Thyroid gland (tissue), 4 donors: ENCODE data around the gene AMFR. TPM values are rescaled to one million over a fixed set of nuclear protein-coding genes. Genes with fewer than 3 reads are reported as not detected.

ENCODE experiments used
- DNase-seq, 2 donors: peaks; one replicate each; pipeline ENCODE4 v3.0.0-alpha.2; 2019
- H3K27ac ChIP-seq, 3 donors: fragments of 200-600 bp; sonication (generic); 1 replicate in 2 of 3; 2 replicates in 1 of 3; pipeline ENCODE4 v1.5.1; 2016 to 2019; ENCODE audit warnings: mild to moderate bottlenecking in 1 of 3, moderate library complexity in 1 of 3
- H3K27me3 ChIP-seq: fragments of 200-600 bp; sonication (generic); one replicate; pipeline ENCODE4 v1.5.1; 2019
- H3K36me3 ChIP-seq, 2 donors: fragments of 200-600 bp; sonication (generic); one replicate each; pipeline ENCODE4 v1.5.1; 2016 to 2019
- H3K4me1 ChIP-seq, 2 donors: fragments of 200-600 bp; sonication (generic); one replicate each; pipeline ENCODE4 v1.5.1; 2017 to 2019
- H3K4me3 ChIP-seq, 3 donors: fragments of 200-600 bp; sonication (generic); replicated peaks in 1 of 3; 1 replicate in 2 of 3; 2 replicates in 1 of 3; pipeline ENCODE4 v1.5.1; 2016; ENCODE audit warnings: mild to moderate bottlenecking in 1 of 3
- H3K9me3 ChIP-seq: fragments of 200-600 bp; sonication (generic); one replicate; pipeline ENCODE4 v1.5.1; 2017
- CTCF ChIP-seq, 6 experiments: fragments of 200-600 bp in 3 of 6; fragments of 450-650 bp in 3 of 6; sonication (generic) in 3 of 6; IDR thresholded peaks; one replicate each; pipeline ENCODE4 v1.5.1; 2016 to 2019; ENCODE audit warnings: antibody characterized with exemption in 6 of 6, mild to moderate bottlenecking in 2 of 6, inconsistent platforms in 1 of 6, moderate library complexity in 1 of 6
- POLR2A ChIP-seq, 2 donors: fragments of 450-650 bp; IDR thresholded peaks; one replicate each; pipeline ENCODE4 v1.6.1; 2017; ENCODE audit warnings: antibody characterized with exemption in 2 of 2, mild to moderate bottlenecking in 2 of 2, moderate library complexity in 1 of 2
- WGBS, 2 donors: methylation state at CpG; one replicate each; pipeline ENCODE4 v1.1.5; 2017; 5-methylcytosine and 5-hydroxymethylcytosine counted together
- intact Hi-C: fragments of 100-400 bp; cut with DNase I; formaldehyde crosslinking; loops from one replicate; pipeline ENCODE4 v1.15.1; 2023
- total RNA-seq, 4 donors: library from RNA; depleted of rRNA; stranded (reverse); fragments of >200 nt; gene quantifications; one replicate each; pipeline ENCODE4 v1.2.3, GENCODE V29; 2016

The AMFR gene
- total RNA-seq, 4 donors from 2014 or later: 130 to 167 (median 146) TPM

GRCh38 chr16:56408379-56409098, 16.8 kb downstream of the AMFR start:
- no peaks in the 10 kb centered on the region for H3K27me3 ChIP-seq
- TF ChIP-seq CTCF (IDR thresholded peaks at IDR 0.05): no peak
- no peak for TF ChIP-seq POLR2A (IDR thresholded peaks at IDR 0.05)
- H3K4me3 ChIP-seq: no peak overlapping the region
- DNase-seq: no peak
- no peak overlapping the region for H3K27ac ChIP-seq
- 83 to 88% methylated on average over 7 of the region's 7 CpGs for whole genome bisulfite sequencing, 2 donors
- peaks cover 0 to 5% of the 10 kb centered on the region in 2 donors for H3K4me1 ChIP-seq
- intact Hi-C loops: no loop called here
- H3K36me3 ChIP-seq: peaks cover 22 to 24% of the 10 kb centered on the region in 2 donors
- no peaks in the 10 kb centered on the region for H3K9me3 ChIP-seq

- no peaks in the 10 kb centered on the region for H3K9me3 ChIP-seq
- no peak for DNase-seq
- no peaks in the 10 kb centered on the region for H3K27me3 ChIP-seq
- H3K4me3 ChIP-seq: no peak overlapping the region
- WGBS, 2 donors: 67 to 82% methylated on average over 4 of the region's 4 CpGs
- no peaks in the 10 kb centered on the region for H3K4me1 ChIP-seq
- no peak overlapping the region for H3K27ac ChIP-seq
- TF ChIP-seq POLR2A (IDR thresholded peaks at IDR 0.05) (no peak), CTCF (IDR thresholded peaks at IDR 0.05) (no peak)
- H3K36me3 ChIP-seq: peaks cover 44 to 46% of the 10 kb centered on the region in 2 donors
- intact Hi-C loops: no loop called here
Observed at GRCh38 chr16:56405977-56406672, 19.2 kb downstream of the AMFR start.

- WGBS, 2 donors: 85% methylated on average over 5 of the region's 5 CpGs
- H3K9me3 ChIP-seq: no peaks in the 10 kb centered on the region
- H3K27ac ChIP-seq: no peak overlapping the region
- peaks cover 6 to 10% of the 10 kb centered on the region in 2 donors for H3K4me1 ChIP-seq
- H3K4me3 ChIP-seq: no peak overlapping the region
- TF ChIP-seq POLR2A (IDR thresholded peaks at IDR 0.05): no peak
- peak in 2 of 6 experiments; percentile 7 to 16 for TF ChIP-seq CTCF (IDR thresholded peaks at IDR 0.05)
- intact Hi-C loops: no loop called here
- no peaks in the 10 kb centered on the region for H3K27me3 ChIP-seq
- DNase-seq: no peak
- H3K36me3 ChIP-seq: peaks cover 30 to 31% of the 10 kb centered on the region in 2 donors
Observed at GRCh38 chr16:56401482-56401881, 23.9 kb downstream of the AMFR start.

GRCh38 chr16:56400458-56400857, 24.9 kb downstream of the AMFR start:
- Histone ChIP-seq H3K36me3 (peaks cover 30 to 31% of the 10 kb centered on the region in 2 donors), H3K9me3 (no peaks in the 10 kb centered on the region), H3K27ac (no peak overlapping the region), H3K4me1 (peaks cover 6 to 10% of the 10 kb centered on the region in 2 donors), H3K4me3 (no peak overlapping the region), H3K27me3 (no peaks in the 10 kb centered on the region)
- intact Hi-C loops: no loop called here
- WGBS, 2 donors: 27 to 40% methylated on average over 5 of the region's 5 CpGs
- no peak for TF ChIP-seq POLR2A (IDR thresholded peaks at IDR 0.05)
- no peak for TF ChIP-seq CTCF (IDR thresholded peaks at IDR 0.05)
- DNase-seq: peak; percentile 4 to 14

GRCh38 chr16:56399486-56399885, 25.9 kb downstream of the AMFR start:
- Histone ChIP-seq H3K9me3 (no peaks in the 10 kb centered on the region), H3K27ac (no peak overlapping the region), H3K4me1 (peaks cover 6 to 10% of the 10 kb centered on the region in 2 donors), H3K36me3 (peaks cover 25 to 28% of the 10 kb centered on the region in 2 donors), H3K27me3 (no peaks in the 10 kb centered on the region), H3K4me3 (no peak overlapping the region)
- TF ChIP-seq POLR2A (IDR thresholded peaks at IDR 0.05) (no peak), CTCF (IDR thresholded peaks at IDR 0.05) (no peak)
- no peak for DNase-seq
- 97 to 100% methylated on average over 2 of the region's 2 CpGs for WGBS, 2 donors
- intact Hi-C loops: no loop called here
